ENCODE results near the gene NCAM2.
"Not testable (repeated sequence)": the region's sequence is repeated elsewhere in the genome, so short reads cannot be mapped to it uniquely, and the experiment has no call there.

The NCAM2 gene

GRCh38 chr21:21345296-21345695 lies 347.1 kb downstream of the NCAM2 start:
- FAIRE-seq: no peak

- no peak for FAIRE-seq
Observed at GRCh38 chr21:21345872-21346271, 347.7 kb downstream of the NCAM2 start.

GRCh38 chr21:21366277-21366676 lies 368.1 kb downstream of the NCAM2 start:
- FAIRE-seq: no peak

- FAIRE-seq: no peak
Observed at GRCh38 chr21:21367583-21367982, 369.4 kb downstream of the NCAM2 start.

- FAIRE-seq: peak; percentile 39
Observed at GRCh38 chr21:21373969-21374368, 375.8 kb downstream of the NCAM2 start.

GRCh38 chr21:21383126-21383525 lies 384.9 kb downstream of the NCAM2 start:
- FAIRE-seq: no peak

- no peak for FAIRE-seq
Observed at GRCh38 chr21:21384977-21385376, 386.8 kb downstream of the NCAM2 start.

GRCh38 chr21:21385404-21385803 lies 387.2 kb downstream of the NCAM2 start:
- FAIRE-seq: no peak

- FAIRE-seq: no peak
Observed at GRCh38 chr21:21387916-21388315, 389.7 kb downstream of the NCAM2 start.

GRCh38 chr21:21394064-21394463 lies 395.9 kb downstream of the NCAM2 start:
- FAIRE-seq: no peak

GRCh38 chr21:21396424-21396823 lies 398.2 kb downstream of the NCAM2 start:
- no peak for FAIRE-seq

GRCh38 chr21:21397464-21397863 lies 399.3 kb downstream of the NCAM2 start:
- FAIRE-seq: no peak

- FAIRE-seq: no peak
Observed at GRCh38 chr21:21401444-21401843, 403.2 kb downstream of the NCAM2 start.

GRCh38 chr21:21402187-21402586 lies 404.0 kb downstream of the NCAM2 start:
- not testable (repeated sequence) for FAIRE-seq

GRCh38 chr21:21404261-21404660 lies 406.1 kb downstream of the NCAM2 start:
- not testable (repeated sequence) for FAIRE-seq

GRCh38 chr21:21406921-21407320 lies 408.7 kb downstream of the NCAM2 start:
- FAIRE-seq: no peak

- FAIRE-seq: no peak
Observed at GRCh38 chr21:21412096-21412495, 413.9 kb downstream of the NCAM2 start.

- no peak for FAIRE-seq
Observed at GRCh38 chr21:21415741-21416140, 417.5 kb downstream of the NCAM2 start.

GRCh38 chr21:21434944-21435343 lies 436.7 kb downstream of the NCAM2 start:
- FAIRE-seq: no peak

GRCh38 chr21:21436012-21436534 lies 437.9 kb downstream of the NCAM2 start:
- FAIRE-seq: no peak

- no peak for FAIRE-seq
Observed at GRCh38 chr21:21439761-21440160, 441.6 kb downstream of the NCAM2 start.

GRCh38 chr21:21457077-21457476 lies 458.9 kb downstream of the NCAM2 start:
- FAIRE-seq: no peak

- FAIRE-seq: no peak
Observed at GRCh38 chr21:21458124-21458631, 460.0 kb downstream of the NCAM2 start.

- FAIRE-seq: no peak
Observed at GRCh38 chr21:21460979-21461378, 462.8 kb downstream of the NCAM2 start.

- no peak for FAIRE-seq
Observed at GRCh38 chr21:21463456-21463855, 465.2 kb downstream of the NCAM2 start.
